Subcutaneous abdominal adipose tissue (tissue), 5 donors: ENCODE data around the gene GP2.
A peak's percentile ranks its signal among the peaks of the same experiment; 100 is the strongest.

Experiments used
- H3K27ac ChIP-seq: one replicate; pipeline ENCODE4 v1.7.0; 2013; ENCODE audit warnings: low read depth, mild to moderate bottlenecking, inconsistent platforms, low read length, moderate library complexity
- H3K27me3 ChIP-seq, 5 donors: one replicate each; pipeline ENCODE4 v1.7.0; 2013; ENCODE audit warnings: low read length in 5 of 5, inconsistent platforms in 1 of 5; ENCODE audit not compliant: control insufficient read depth in 5 of 5, insufficient read depth in 4 of 5
- H3K36me3 ChIP-seq, 5 donors: one replicate each; pipeline ENCODE4 v1.7.0; 2013; ENCODE audit warnings: low read length in 5 of 5; ENCODE audit not compliant: control insufficient read depth in 5 of 5, insufficient read depth in 5 of 5
- H3K4me1 ChIP-seq, 5 donors: one replicate each; pipeline ENCODE4 v1.7.0; 2013; ENCODE audit warnings: low read length in 5 of 5, mild to moderate bottlenecking in 3 of 5, moderate library complexity in 1 of 5; ENCODE audit not compliant: control insufficient read depth in 5 of 5, insufficient read depth in 5 of 5
- H3K4me3 ChIP-seq, 5 donors: one replicate each; pipeline ENCODE4 v1.7.0; 2013; ENCODE audit warnings: low read length in 5 of 5, low read depth in 1 of 5
- H3K9ac ChIP-seq, 5 donors: one replicate each; pipeline ENCODE4 v1.7.0; 2013; ENCODE audit warnings: low read length in 5 of 5, mild to moderate bottlenecking in 4 of 5, moderate library complexity in 3 of 5
- H3K9me3 ChIP-seq, 5 donors: one replicate each; pipeline ENCODE4 v1.7.0; 2013; ENCODE audit warnings: low read length in 5 of 5; ENCODE audit not compliant: control insufficient read depth in 5 of 5
- donor health status: healthy.
- donor health status: healthy.
- donor health status: healthy.
- donor health status: healthy.
- donor health status: healthy.

The GP2 gene

GRCh38 chr16:20348365-20349185 lies 21.3 kb upstream of the GP2 start:
- Histone ChIP-seq H3K9me3 (no peaks in the 10 kb centered on the region), H3K27me3 (peaks cover 9 to 21% (median 12%) of the 10 kb centered on the region in 5 donors), H3K27ac (no peak overlapping the region), H3K9ac (no peak overlapping the region), H3K4me3 (peak overlapping the region in 1 of 5 donors; percentile 23), H3K36me3 (no peaks in the 10 kb centered on the region), H3K4me1 (peaks cover 0 to 4% (median 0%) of the 10 kb centered on the region in 5 donors)

- Histone ChIP-seq H3K4me3 (no peak overlapping the region), H3K27me3 (peaks cover 9 to 21% (median 12%) of the 10 kb centered on the region in 5 donors)
Measured at GRCh38 chr16:20347666-20348364, 20.5 kb upstream of the GP2 start.

GRCh38 chr16:20344611-20345010 lies 17.3 kb upstream of the GP2 start:
- Histone ChIP-seq H3K9ac (no peak overlapping the region), H3K27ac (no peak overlapping the region), H3K4me3 (no peak overlapping the region)

More at GRCh38 chr16:20347666-20348364, 20.5 kb upstream of the GP2 start:
- Histone ChIP-seq H3K36me3 (no peaks in the 10 kb centered on the region), H3K9me3 (no peaks in the 10 kb centered on the region), H3K27ac (no peak overlapping the region), H3K4me1 (peaks cover 0 to 4% (median 0%) of the 10 kb centered on the region in 5 donors), H3K9ac (no peak overlapping the region)

GRCh38 chr16:20339744-20340143 lies 12.4 kb upstream of the GP2 start:
- H3K9me3 ChIP-seq = no peaks in the 10 kb centered on the region
- no peak overlapping the region for H3K9ac ChIP-seq
- H3K4me3 ChIP-seq = no peak overlapping the region
- H3K36me3 ChIP-seq = no peaks in the 10 kb centered on the region
- H3K4me1 ChIP-seq = no peaks in the 10 kb centered on the region
- no peak overlapping the region for H3K27ac ChIP-seq
- H3K27me3 ChIP-seq = peaks cover 0 to 5% (median 0%) of the 10 kb centered on the region in 5 donors

More at GRCh38 chr16:20344611-20345010, 17.3 kb upstream of the GP2 start:
- no peaks in the 10 kb centered on the region for H3K36me3 ChIP-seq
- peaks cover 0 to 4% (median 0%) of the 10 kb centered on the region in 5 donors for H3K4me1 ChIP-seq
- peaks cover 9 to 17% (median 11%) of the 10 kb centered on the region in 5 donors for H3K27me3 ChIP-seq
- no peaks in the 10 kb centered on the region for H3K9me3 ChIP-seq

GRCh38 chr16:20336955-20337354 lies 9.6 kb upstream of the GP2 start:
- Histone ChIP-seq H3K4me3 (no peak overlapping the region), H3K27me3 (peaks cover 0 to 4% (median 2%) of the 10 kb centered on the region in 5 donors), H3K36me3 (no peaks in the 10 kb centered on the region), H3K9ac (no peak overlapping the region), H3K27ac (no peak overlapping the region), H3K4me1 (no peaks in the 10 kb centered on the region), H3K9me3 (no peaks in the 10 kb centered on the region)

GRCh38 chr16:20334396-20334795 lies 7.1 kb upstream of the GP2 start:
- Histone ChIP-seq H3K4me1 (no peaks in the 10 kb centered on the region), H3K27ac (no peak overlapping the region), H3K36me3 (no peaks in the 10 kb centered on the region), H3K4me3 (no peak overlapping the region), H3K9ac (no peak overlapping the region), H3K9me3 (no peaks in the 10 kb centered on the region), H3K27me3 (peaks cover 0 to 4% (median 2%) of the 10 kb centered on the region in 5 donors)

- no peaks in the 10 kb centered on the region for H3K9me3 ChIP-seq
- H3K4me3 ChIP-seq = no peak overlapping the region
- peaks cover 0 to 4% (median 2%) of the 10 kb centered on the region in 5 donors for H3K27me3 ChIP-seq
- no peaks in the 10 kb centered on the region for H3K36me3 ChIP-seq
- no peak overlapping the region for H3K9ac ChIP-seq
- no peak overlapping the region for H3K27ac ChIP-seq
- no peaks in the 10 kb centered on the region for H3K4me1 ChIP-seq
Measured at GRCh38 chr16:20333120-20333519, 5.8 kb upstream of the GP2 start.

GRCh38 chr16:20332411-20332810 lies 5.1 kb upstream of the GP2 start:
- Histone ChIP-seq H3K27ac (no peak overlapping the region), H3K27me3 (peaks cover 0 to 4% (median 0%) of the 10 kb centered on the region in 5 donors), H3K36me3 (no peaks in the 10 kb centered on the region), H3K9ac (no peak overlapping the region), H3K4me1 (no peaks in the 10 kb centered on the region), H3K4me3 (no peak overlapping the region), H3K9me3 (no peaks in the 10 kb centered on the region)

GRCh38 chr16:20331635-20332034 lies 4.3 kb upstream of the GP2 start:
- no peak overlapping the region for H3K4me3 ChIP-seq
- no peaks in the 10 kb centered on the region for H3K36me3 ChIP-seq
- H3K27me3 ChIP-seq = peaks cover 0 to 4% (median 0%) of the 10 kb centered on the region in 5 donors
- no peak overlapping the region for H3K9ac ChIP-seq
- no peak overlapping the region for H3K27ac ChIP-seq
- H3K4me1 ChIP-seq = no peaks in the 10 kb centered on the region
- H3K9me3 ChIP-seq = no peaks in the 10 kb centered on the region
